Stimulated activated CD4-positive, alpha-beta T cell treated with anti-CD3 and anti-CD28 coated beads, Interleukin-12 subunit alpha, Interleukin-12 subunit beta, amount 100 ng/mL, for 24 hours (primary cell): ENCODE measurements around the gene CYP26B1.

Experiments used
- DNase-seq, 2 experiments: peaks; one replicate each; pipeline ENCODE4 v3.0.0-alpha.2; 2020; ENCODE audit warnings: low read depth in 2 of 2

The CYP26B1 gene

DNA sequence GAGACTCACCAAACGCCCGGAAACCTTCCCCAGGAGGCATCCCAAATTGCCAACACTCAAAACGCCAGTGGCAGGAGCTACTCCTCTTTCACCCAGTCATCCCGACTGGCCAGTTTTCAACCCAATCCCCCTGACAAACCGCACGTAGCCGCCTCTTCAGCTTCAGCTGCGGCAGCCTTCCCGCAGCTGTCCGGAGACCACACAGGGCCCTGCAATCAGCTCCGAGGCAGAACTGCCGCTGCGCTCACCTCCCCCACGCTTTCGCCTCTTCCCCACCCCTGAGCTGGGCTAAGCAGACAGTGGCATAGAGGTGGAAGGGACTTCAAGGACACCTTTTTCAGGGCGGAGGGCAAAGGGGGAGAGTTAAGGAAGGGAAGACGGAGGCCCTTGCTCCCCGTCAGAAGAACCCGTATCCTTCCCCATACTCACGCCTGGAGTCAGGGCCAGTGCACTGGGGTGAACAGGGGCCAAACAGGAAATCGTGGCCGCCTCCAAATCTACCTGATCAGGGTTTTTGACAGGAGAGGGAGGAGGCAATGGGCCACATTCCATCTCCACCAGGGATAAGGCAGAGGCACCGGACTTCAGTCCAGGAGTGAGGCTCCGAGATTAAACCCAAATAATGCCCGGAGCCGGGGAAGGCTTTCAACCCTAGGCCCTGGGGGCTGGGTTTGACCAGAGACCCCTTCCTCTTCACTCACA is 16.9 kb downstream of the CYP26B1 start:
- no peak for DNase-seq

DNA sequence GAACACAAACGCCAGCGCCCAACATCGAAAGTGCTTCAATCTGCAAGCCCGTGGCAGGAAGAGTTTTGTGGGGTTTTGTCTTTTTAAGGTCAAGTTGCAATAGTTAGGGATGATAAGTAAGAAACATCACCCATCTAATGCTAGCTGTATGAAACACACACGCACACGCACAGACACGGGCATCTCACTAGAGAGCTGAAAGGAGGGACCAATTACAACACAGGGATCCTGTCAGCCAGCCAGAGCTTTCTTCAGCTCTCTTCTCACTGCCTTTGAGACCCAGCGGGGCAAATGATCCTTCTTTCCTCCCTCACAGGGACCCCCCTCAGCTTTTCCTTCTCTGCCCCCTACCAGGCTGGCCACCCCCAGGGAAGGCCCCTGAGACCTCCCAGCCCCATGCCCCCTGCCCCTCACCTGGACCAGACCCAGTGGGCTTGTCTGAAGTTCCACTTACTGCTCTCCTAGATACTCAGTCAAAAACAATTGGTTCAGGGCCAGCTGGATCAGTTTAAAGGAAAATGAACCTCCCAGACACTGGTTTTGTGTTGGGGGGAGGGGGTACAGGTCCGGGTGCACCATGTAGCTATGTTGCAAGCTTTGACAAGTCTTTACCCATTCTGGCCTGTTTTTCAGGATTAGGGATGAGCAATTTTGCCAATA is 17.9 kb downstream of the CYP26B1 start:
- no peak for DNase-seq

DNA sequence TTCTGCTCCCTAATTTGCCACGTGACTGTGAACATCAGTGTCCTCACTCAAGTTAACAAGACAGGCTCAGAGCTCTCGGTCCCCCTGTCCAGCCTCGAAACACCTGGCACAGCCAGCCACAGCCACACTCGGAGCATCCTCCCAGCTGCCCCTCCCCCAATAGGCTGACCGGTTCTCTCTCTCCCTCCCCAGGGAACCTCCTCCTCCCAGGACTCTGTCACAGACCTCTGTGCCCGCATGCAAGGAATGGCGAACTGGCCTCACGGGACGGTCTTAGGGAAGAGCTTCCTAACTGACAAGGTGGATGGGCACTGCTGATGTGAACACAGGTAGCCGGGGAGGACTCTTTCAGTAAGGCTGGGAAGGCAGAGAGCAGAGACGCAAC is 18.8 kb downstream of the CYP26B1 start:
- DNase-seq = no peak

DNA sequence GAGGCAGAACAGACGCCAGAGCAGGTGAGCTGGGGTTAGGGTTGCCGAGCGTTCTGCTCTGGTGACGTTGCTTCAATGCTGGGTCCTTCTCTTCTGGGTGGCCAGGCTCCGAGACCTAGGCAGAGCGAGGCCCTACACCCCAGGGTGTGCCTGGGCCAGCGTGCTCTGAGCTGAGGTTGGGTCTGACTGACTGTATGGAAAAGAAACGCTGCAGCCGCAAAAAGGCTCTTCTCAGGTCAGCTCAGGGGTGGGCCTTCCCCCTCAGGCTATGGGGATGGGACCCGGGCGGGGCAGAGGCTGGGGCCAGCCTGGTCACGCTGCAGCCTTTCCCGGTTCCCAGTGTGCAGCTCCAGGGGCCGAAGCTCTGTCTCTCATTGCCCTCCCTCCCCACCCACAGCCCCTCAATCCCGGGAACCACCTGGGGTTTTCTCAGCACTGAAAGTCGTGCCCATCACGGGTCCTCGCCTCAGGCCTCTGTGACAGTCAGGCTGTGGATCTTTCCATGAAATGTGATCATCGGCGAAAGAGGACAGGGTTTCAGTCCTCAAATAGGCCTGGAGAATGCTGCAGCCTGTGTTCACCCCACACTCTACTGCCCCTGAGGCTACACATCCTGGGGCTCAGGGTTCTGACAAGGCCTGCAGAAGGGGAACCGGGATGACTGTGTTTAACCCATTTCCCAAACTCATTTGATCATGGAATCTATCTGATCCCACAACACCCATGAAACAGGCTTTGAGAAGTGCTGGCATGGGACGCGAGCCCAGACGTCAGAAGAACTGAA is 19.4 kb downstream of the CYP26B1 start:
- no peak for DNase-seq

DNA sequence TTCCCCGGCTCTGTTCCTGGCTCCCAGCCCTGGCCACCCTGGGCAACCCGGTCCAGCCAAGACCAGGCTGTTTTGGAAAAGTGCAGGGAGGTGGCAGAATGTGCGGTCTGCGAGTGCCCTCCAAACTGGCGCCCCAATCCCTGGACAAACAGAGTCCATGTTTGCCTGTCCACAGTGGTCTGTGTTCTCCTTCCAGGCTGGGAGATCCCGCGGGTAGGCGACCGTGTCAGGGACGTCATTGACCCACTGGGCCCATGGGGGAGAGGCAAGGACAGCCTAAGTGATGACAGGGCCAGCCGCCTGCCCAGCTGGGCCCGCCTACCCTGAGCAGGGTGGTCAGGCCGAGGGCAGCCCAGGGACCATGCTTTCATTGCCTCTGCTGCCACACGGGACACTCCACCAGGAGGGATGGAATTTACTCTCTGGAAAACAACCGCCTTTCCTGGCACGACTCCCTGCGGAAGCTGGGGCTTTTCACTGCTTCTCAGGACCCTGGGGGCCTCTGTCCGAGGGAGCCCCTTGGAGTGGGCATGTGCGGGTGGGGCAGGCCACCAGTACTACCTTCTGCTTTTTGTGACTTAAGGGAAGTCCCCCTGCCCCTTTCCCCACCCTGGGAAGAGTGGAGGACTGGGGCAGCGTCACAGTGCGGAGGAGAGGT is 20.1 kb downstream of the CYP26B1 start:
- DNase-seq = no peak

DNA sequence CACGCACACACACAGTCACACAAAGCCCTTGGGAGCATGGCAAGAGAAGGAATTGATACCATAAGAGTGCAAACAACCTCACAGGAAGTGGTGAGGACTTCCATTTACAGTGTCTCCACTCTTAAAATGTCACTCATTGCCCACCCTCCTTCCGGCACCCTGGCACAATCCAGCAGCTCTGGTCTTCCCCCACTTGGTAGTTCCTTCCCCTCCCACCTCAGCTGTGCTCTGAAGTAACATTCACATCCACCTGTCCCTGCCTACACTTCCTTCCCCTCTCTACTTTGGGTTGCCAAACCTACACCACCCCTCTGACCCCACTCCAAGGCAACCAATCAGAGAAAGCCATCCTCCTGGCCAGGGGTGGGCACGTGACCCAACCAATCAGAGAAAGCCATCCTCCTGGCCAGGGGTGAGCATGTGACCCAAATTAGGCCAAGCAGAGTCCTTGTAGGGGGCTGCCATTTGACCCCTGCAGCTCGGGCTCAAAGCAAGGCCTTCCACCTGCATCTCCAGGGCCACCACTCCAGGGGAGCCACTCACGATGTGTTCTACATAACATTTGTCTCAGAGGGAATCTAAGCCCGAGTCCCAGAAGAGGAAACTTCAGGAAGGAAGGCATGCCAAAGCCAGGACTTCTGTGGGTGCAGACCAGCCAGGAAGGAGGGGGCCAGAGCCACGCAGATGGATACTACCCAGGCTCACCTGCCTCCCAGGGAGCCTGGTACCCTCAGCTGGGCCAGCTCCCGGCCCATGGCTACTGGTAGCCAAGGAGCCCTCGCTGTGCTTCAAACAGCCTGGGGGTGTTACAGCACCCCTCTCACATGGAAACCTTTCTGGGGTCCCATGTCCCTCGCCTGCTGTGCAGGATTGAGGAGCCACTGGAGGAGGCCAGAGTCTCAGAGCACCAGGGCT is 21.2 kb downstream of the CYP26B1 start:
- no peak for DNase-seq

DNA sequence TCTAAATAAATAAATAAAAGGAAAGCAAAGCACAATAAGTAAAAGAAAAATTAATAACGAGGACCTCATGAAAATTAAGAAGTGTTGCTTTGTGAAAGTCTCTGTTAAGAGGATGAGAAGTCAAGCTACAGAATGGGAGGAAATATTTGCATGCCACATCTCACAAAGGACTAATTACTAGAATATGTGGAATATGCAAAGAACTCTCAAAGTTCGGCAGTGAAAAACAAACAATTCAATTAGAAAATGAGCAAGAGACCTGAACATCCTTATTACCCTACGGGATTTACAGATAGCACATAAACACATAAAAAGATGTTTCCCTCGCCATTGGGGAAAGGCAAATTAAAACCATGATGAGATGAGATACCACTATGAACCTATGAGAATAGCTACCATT is 23.3 kb downstream of the CYP26B1 start:
- no peak for DNase-seq

DNA sequence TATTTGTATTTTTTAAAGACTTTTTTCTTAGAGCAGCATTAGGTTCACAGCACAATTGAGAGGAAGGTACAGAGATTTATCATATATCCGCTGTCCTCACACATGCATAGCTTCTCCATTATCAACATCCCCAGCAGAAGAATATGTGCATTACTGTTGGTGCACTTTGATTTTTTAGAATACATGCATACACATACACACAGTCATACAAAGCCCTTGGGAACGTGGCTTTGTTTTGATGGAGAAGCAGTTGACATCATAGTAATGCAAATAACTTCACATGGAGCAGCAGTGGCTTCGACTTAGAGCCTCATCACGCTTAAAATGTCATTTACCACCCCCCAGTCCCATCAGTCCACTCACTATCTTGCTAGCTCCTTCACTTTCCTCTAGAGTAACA is 26.5 kb downstream of the CYP26B1 start:
- DNase-seq = no peak

DNA sequence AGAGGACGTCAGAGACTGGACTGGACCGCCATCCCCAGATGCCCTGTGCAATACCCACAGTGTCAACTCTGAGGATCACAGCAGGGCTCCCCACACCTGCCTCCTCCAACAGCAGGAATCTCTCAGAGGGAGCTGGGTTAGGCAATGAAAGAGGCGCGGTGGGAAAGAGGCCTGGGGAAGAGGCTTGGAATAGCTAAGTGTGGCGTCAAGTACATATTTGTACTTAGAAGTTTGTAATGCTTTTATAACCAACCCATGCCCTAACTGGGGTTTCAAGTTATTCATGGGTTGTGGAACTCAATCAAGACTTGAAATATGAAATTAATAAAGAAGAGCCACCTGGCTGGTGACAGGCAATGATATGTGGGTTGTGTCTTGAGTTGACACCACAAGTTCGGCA is 28.7 kb downstream of the CYP26B1 start:
- no peak for DNase-seq

DNA sequence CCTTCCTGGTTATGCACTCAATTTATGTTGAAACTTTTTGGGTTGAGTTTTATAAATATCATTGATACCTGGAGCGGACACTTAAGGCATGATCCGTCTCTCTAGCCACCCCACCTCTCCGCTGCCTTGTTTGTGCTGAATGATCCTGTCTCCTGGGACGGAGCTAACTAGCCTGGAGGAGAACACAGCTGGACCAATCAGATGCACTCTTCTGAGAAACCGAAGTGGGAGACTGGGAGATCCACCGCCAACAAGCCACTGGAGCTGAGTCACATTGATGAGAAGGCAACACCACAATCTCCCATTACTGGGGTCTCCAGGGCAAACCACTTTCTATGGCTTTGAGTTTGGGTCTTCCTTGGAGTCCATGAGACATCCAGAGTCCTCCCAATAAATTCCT is 29.3 kb downstream of the CYP26B1 start:
- no peak for DNase-seq

DNA sequence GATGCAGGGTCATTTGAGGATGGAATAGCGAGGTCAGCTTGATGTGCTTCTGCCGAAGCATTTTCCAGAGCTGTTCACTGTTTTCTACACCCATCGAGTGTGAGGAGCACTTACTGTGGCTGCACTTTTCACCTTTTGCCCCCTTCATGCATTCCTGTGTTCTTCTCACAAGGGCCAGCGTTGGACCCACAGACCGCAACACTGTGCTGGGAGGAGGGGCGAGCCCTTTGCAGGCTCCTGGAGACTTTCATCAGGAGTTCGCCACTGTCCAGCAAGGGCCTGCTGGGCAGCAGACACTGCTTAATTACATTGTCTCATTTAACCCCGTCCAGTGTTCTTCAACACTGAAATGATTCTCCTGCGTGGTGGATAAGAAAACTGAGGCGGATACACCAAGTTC is 29.9 kb downstream of the CYP26B1 start:
- DNase-seq = no peak

DNA sequence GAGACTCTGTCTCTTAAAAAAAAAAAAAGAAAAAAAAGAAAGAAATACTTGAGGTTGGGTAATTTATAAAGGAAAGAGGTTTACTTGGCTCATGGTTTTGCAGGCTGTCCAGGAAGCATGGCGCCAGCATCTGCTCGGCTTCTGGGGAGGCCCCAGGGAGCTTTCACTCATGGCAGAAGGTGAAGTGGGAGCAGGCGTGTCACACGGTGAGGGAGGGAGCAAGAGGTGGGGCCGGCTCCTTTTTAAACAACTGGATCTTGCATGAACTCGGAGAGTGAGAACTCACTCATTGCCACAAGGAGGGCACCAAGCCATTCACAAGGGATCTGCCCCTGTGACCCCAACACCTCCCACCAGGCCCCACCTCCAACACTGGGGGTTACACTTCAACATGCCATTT is 30.6 kb downstream of the CYP26B1 start:
- no peak for DNase-seq

DNA sequence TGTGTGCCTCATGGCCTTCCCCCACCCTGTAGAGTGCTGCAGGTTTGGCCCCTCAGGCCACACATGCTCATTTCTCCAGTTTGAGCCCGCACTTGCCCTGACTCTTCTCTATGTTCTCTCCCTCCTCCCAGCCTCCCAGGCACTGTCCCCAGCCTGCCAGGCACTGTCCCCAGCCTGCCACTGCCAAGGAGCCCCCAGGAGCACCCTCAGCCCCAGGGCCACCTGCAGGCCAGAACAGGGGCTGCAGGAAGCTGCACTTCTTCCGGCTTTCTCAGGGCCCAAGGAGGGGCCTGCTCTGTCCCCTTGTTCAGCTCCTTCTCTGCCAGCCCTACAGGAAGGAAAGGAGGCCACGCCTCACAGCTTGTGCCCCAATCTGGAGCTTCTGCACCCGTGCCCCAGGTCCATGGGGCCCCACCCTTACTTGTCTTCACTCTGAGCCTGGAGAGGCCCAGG is 31.6 kb downstream of the CYP26B1 start:
- DNase-seq = no peak

DNA sequence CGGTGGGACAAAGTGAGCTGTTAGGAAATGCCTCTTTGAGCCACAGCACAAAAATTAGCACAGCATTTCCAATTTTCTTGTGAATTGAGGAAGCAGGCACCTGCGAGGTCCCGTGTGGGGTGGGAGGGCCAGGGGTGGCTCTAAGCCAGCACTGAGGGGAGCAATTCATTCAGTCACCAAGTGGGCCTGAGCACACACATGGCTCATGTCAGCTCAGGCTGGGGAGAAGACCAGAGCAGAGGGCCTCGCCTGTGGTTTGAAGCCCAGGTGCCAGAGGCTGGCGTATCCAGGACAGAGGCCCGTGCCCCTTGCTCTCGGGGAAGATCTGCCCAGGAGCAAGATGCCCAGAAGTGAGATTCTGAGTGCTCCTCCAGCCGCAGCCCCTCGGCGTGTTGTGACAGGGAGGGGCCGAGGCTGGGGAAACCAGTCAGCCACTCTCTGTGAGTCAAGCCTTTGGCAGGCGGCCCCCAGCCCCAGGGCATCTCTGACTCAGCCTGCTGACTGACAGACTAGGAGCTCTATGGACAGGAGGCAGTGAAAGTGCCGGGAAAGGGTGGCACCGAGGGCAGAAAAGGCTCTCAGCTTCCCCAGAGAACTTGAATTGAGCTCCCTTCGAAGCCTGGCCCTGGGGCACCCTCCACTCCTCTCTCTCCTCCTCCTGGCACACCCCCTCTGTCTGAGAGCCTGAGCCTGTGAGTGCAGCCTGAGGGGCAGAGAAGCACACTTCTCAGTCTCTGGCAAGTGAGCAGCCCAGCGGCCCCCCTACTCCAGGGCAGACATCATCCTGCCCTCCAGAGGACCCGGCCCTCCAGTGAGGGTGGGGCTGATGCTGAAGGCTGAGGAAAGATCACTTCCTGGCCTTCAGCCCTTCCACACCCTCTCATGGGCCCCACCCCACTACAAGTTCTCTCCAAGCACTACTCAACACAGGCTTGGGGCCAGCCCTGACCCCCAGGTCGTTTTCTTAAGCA is 32.3 kb downstream of the CYP26B1 start:
- DNase-seq = no peak

DNA sequence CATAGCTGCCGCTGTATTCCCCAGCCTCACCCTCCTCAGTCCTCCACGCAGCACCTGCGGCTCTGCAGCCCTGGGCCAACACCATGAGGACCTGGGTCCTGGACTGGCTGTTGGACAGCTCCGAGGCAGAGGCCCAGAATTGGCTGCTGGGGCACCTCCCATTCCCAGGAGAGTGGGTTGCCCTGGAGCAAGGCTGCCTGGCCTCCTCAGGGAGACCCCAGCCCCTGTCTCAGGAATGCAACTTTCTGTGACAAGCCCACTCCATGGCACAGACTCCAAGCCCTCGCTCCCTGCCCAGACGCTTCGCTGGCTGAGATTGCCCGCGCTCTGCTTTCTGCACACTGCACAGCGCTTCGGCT is 33.0 kb downstream of the CYP26B1 start:
- no peak for DNase-seq

DNA sequence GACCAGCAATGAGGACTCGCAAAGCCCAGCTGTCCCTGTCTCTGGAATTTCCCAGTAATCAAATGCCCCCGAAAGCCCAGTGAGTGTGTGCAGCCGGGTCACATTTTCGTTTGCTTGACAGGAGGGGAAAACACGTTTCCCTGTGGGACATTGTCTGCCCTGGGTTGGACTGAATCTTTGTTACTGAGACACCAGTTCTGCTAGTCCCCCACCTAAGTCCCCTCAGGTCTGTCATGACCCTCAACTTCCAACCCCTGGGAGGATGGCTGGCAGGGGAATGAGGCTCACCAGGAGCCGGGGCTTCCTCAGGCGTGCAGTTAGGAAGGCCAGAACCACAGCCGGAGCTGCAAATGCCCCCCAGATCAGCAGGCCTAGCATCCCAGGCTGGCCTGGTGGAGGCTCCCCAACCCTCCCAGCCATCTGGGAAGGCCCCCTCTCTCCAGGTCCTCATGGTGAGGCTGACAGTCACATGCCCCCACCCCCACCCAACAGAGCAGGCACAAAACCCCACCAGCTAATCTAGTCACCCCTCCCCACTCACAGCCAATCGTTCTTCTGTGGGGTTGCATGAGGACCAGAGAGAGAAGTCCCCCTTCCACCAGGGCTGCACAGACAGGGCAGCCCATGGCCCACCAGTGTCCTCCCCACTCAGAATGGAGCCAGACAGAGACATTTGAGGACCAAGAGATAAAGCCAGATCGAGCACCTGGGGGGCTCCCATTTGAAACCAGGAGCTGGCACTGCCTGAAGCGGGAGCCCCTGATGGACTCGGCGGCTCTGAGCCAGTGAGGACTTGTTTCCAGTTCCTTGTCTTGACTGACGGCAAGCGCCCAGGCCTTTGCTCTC is 33.6 kb downstream of the CYP26B1 start:
- no peak for DNase-seq

DNA sequence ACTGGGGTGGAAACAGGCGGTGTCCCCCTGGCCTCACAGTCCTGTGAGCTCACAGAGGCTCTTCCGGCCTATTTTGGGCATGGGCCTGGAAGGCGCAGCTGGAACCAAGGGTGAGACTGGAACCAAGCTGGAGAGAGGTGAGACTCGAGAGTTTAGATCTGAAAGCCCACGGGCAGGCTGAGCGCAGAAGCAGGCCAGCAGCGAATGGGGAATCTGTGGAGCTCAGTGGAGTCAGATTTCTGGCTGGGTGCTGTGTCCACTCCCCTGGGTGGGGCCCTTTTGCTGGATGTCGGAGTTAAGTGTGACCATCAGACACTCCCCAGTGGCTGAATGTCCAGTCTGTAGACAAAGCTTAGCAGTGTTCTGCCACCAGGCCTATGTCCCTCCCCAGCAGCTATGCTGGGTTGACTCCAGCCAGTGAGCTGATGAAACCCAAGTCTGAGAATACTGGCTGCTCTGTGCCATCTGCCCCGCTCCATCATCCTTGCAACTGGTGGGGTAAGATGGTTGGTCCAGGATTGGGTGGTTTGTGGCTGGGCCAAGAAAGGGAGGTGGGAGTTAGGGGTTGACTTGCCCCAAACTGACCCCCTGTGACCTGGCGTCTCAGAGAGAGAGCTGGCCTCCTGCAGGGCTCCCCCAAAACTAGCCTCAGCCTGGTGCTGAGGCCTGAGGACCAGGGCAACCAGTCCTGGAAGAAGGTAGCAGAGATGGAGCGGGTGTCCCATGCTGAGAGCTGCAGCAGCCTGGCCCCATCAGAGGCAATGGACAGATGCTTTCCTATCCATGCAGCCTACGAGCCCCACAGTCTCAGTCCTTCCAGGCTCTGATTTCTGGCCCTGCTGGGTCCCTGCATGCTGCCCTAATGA is 34.4 kb downstream of the CYP26B1 start:
- no peak for DNase-seq

DNA sequence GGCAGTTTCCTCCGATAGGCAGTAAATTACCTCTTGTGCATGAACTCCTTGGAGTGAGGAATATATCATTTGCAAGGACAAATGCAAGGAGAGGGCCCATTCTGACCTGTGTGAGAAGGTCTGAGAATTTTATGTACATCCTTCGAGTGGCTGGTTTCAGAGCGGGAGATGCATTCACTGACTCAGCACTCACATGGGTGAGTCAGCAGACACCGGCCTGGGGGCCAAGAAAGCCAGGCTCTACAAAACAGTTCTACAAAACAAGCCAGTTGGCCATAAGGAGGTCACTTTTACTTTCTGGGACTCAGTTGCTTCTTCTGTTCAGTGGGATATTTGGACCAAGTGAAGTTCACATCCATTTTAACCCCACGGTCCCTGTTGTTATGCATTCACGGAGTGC is 35.3 kb downstream of the CYP26B1 start:
- DNase-seq = no peak
